ENCODE data around the gene TCOF1.
"Not testable (repeated sequence)": the region's sequence is repeated elsewhere in the genome, so short reads cannot be mapped to it uniquely, and the experiment has no call there.

Gene TCOF1

DNA sequence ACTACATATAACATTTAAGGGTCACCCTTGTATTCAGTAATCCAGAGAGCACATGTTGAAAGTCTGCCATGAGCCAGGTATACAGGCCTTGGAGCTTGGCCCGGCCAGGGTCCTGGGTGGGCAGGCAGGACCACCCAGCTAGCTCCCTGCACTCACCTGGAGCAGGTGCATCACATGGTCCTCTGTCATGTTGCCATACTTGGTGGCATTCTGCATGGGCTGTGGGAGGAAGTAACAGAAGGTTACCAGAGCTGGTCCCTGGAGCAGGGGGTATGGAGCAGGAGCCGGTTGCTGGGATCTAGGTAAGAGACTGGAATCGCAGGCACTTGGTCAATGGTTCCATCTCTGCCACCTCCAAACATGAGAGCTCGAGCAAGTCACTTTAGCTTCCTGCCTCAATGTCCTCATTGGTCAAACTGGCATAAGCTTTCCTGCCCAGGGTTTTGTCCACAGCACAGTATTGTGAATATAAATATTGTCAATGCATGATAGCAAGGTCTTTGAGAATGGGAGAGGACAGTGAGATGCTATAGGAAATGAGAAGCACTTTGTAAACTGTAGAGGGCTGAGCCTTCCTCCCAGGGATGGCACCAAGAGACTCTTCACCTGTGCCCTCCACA, 48.7 kb downstream of the TCOF1 start:
- DNase-seq: no peak

DNA sequence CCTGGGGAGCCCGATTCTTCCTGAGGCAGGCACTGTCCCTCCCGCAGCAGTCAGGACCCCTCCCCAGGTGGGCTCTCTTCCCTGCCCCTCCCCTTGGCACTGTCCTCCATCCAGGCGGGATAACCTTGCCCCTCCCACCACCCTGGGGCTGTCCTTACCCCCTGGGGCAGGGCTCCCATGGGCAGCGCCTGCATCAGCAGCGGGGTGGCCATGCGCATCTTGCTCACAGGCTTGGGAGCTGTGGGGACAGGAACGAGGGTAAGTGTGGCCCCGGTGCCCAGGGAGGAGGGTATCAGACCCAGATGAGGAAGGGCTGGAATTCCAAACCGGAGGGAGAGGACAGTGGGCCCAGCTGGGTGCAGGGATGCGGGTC, 49.2 kb downstream of the TCOF1 start:
- no peak for DNase-seq

DNA sequence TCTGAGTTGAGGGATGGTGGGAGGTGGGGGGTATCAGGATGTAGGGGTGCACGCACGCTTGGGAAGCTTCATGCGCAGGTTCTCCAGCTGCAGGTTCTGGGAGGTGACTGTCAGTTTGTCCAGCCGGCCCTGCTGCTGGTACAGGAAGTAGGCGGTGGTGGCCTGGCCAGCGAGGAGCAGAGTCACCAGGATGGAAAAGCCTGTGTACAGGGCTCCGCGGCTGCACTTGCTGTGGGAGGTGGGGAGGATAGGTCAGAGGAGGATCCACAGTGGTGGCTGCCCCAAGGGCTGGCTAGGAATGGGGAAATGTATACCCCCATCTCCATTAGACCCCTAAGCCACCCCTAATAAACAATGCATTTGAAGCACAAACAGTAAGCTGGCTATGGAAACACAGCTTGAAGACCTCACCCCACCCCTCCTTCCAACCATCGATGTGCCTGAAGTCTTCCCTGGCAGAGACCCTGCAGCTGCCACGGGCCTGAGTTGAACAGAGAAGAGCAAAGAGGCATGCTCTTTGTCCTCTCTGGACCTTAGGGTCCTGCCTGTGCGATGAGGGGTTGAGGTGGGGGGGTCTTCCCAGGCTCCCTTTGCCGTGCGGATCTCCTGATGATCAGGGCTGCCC, 49.7 kb downstream of the TCOF1 start:
- DNase-seq: no peak

DNA sequence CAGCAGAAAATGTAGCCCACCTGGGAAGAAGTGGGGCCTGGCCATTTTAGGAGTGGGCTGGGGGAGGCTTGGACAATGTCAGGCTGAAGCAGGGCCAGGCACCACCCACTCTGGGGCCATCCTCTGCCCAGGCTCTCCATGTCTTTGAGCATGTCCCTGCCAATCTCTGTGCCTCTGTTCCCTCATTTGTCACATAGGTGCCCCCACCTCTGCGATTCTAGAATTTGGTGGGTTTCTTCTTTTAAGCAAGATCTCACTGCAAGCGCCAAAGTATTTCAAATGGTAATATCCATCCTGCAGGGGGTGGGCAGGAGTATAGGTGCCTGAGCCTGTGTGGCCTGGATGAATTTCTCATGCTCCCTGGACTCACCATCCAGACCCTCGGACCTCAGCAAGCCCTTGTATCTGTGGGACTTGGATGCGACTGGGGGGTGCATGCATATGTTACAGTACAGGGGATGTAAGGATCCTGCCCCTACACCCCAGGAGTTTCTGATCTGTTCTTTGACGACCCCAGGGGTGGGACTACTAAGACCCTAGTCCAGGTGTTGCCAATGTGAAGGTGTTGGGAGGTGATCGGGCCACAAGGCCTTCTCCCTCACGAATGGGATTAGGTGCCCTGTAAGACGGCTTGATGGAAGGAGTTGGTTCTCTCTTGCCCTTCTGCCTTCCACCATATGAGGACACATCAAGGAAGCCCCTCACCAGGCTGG, 50.9 kb downstream of the TCOF1 start:
- DNase-seq: no peak

DNA sequence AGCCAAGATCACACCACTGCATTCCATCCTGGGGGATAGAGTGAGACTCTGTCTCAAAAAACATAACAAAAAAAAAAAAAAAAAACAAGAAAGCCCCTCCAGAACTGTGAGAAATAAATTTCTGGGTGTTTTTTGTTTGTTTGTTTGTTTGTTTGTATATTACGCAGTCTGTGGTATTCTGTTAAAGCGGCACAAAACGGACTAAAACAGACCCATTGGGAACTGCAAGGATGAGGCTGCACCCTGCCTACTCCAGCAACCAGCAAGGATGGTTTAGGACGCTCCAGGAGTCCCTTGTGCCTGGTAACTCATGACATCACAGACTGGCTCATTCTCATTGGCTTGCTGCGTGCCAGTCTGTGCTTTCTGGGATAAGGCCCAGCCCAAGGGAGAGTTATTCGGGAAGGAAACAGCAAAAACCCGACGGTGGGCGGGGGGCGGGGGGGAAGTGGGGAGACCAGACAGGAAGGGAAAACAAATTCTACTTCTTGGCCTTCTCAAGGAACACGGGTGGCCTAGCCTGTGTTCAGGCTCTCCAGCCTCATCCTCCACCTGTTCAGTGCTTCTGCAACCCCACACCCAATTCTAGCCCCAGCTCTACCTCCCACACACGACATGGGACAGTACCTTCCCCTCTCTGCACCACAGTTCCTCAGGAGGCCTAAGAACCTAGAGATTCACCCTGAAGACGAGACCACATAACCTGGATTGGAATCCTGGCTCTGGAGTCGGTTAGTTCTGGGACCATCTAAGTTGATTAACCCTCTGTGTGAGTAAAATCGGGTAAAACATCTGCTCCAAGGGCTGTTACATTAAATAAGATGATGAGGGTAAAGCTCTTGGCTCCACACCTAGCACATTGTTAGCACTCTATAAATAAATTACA, 52.4 kb downstream of the TCOF1 start:
- DNase-seq: peak in 12 of 14 donors; percentile 46 to 80 (median 68)

DNA sequence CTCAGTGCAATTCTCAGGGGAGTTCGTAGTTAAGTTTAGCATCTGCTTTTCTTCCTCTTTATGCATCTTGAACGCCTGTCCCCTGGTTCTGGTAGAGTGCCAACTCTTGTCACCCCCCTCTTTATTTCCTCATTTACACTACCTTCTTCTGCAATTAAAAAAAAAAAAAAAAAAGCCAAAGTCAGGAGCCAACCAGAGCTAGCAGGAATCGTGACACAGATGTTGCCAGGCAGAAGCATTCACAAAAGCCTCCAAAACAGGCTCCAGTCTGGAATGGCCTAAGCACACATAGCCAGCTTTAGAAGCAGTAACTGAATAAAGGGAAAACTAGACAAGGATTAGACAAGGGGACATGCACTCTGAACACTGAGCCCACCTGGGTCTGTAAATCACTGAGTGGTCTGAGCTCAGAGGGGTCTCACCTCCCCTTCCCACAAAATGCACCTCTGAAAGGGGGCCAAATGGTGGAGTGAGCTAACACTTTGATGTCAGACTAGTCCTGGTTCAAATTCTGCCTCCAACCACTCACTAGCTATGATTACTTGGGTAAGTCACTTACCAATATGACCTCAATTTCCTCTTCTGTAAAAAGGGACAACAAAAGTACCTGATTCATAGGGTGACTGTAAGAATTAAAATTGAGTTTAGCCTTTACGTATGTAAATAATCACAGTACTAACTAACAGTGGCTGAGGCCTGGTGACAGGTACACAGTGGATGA, 53.2 kb downstream of the TCOF1 start:
- DNase-seq: peak in 10 of 14 donors; percentile 14 to 70 (median 36)

DNA sequence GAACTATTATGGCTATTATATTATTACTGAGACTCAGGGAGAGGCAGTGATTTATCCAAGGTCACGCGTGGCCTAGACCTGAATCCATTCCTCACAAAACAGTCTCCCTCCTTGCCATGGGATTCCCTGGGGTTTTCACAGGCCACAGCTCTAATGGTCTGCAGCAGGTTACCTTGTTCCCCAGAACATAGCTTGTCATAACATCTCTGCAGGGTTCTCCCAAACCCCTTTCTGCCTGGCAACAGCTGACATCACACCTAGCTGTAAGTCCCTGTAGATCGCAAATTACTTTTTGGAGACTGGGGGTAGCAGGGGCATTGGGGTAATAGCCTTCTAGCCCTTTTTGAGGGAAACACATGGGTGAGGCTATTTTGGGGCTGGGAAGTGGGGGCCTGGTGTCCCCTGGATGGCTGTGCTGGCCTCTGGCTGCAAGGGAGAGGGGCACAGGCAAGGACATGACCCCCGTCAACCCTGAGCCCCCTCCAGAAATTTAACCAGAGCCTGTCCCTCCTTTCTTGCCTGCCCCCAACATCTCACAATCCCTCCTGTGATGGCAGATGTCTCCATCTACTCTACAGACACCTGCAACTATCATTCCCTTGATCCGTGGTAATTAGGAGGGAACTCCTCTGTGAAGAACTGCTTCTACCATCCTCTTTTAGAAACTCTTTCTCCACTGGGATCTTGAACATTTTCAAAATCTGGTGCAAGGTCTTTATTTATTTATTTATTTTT, 53.9 kb downstream of the TCOF1 start:
- peak in 2 of 14 donors; percentile 14 to 36 for DNase-seq

DNA sequence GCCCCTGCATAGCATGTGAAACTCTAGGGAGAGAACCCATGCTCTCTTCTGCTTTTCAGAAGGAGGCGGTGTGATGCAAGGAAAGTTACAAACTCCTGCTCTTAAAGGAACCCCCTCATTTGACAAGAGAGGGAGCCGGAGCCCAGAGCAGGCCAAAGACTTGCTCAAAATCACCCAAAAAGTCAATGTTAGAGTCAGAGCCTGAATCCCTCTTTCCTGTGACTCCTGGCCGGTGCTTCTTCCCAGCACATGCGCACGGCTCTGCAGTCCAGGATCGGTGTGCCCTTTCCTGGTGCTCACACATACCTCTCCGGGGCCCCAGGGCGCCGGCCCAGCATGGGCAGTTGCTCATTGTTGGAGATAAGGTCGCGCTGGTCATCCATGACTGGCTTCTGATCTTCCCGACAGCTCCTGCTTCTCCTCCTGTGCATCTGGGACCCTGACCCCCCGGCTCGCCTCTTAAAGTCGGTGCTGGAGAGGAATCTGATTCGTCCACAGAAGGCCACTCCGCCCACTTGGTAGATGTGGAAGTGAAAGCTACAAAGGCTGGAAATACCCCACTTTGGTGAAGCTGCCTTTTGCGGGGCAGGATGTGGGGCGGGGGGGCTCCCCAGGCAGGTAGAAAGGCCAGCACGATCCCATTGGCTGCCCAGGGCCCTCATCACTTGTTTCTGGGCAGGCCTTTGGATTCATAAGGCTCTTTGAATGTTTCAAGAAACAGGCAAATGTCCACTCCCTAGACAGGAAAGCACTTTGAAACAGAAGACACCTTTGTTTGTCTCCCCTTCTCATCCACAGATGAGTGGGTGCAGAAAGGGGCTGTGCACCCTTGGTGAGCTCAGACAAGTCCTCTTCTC, 55.0 kb downstream of the TCOF1 start, which contains the start of gene CD74:
Gene CD74 (minus strand): TSS at position 592 of the 857 bp plus-strand sequence. CDS start 161 bp downstream, at position 431.
- DNase-seq: peak in 12 of 14 donors; percentile 20 to 78 (median 58)

DNA sequence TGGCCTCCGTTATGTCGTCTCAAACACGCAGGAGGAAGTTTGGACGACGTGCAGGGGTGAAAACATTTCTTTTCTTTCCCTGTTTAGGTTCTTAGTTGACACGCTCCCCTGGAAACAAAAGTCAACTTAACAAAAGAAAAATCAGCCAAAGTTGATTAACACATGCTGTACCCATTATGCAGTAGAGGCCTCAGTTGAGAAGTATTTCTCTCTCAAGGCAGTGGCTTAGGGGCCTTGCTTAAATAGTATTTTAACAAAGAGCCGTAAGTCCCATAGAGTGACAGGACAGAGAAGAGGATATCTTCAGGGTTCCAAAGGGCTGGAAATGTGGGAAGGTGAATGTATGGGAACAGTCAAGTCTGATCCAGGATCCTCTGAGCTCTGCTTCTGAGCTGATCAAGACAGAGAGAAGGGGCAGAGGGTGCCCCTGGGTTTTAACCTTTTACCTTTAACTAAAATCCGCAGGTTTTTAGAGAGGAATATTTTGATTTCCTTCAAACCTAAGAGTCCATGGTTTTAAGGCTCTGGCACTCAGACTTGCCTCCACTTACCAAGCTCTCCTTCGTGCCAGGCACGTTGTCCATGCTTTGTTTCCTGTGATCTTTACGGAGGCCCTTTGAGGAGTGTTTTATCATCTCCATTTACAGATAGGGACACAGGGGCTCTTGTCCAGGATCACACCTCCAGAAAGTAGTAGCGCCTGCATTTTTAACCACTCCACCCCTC, 55.8 kb downstream of the TCOF1 start:
- no peak for DNase-seq

DNA sequence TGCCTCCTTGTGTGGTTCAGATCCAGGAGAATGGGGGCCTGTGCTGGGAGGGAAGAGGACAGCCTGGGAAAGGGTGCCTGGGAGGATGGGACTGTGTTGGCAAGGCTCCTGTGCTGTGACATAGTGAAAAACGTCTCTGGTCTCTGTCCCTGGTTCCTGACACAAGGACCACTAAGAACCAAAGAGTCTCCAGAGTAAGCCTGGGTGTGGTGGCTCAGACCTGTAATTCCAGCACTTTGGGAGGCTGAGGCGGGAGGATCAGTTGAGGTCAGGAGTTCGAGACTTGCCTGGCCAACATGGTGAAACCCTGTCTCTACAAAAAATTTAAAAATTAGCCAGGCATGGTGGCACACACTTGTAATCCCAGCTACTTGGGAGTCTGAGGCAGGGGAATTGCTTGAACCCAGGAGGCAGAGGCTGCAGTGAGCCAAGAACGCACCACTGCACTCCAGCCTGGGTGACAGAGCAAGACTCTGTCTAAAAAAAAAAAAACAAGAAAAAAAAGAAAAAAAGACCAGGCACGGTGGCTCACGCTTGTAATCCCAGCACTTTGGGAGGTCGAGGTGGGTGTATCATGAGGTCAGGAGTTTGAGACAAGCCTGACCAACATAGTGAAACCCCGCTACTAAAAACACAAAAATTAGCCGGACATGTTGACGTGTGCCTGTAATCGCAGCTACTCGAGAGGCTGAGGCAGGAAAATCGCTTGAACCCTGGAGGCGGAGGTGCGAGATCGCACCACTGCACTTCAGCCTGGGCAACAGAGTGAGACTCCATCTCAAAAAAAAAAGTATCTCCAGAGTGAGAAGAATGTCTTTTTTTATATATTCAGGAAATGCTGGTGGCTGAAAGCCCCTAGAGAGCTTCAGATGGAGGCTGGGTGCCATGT, 56.6 kb downstream of the TCOF1 start:
- not testable (repeated sequence) for DNase-seq

DNA sequence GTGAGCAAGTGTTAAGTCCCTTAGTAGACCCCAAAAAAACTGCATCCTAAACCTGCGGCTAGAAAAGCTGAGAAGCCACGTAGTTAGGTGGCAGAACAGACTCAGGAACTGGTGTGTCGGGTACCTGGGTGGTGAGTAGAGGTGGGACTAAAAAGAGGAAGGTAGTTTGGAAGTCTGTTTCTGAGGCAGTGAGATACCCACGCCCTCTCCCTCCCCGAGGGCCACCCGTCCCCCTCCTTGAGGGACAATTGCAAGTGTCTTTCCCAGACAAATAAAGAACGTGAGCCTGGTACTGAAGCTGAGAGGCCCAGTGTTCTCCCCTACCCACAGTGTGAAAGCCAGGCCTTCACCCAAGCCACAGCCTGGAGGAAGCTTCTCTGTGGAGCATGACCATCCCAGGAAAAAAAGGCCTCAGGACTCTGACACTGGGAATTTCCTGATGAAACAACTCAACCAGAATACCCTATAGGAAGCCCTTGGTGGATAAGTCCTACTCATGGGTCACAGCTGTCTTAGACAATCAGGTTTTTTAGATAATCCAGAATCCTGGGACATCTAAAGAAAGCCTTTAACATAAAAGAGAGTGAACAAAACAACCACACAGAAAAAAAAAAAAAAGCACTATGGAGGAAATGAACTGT, 62.3 kb downstream of the TCOF1 start:
- no peak for DNase-seq

DNA sequence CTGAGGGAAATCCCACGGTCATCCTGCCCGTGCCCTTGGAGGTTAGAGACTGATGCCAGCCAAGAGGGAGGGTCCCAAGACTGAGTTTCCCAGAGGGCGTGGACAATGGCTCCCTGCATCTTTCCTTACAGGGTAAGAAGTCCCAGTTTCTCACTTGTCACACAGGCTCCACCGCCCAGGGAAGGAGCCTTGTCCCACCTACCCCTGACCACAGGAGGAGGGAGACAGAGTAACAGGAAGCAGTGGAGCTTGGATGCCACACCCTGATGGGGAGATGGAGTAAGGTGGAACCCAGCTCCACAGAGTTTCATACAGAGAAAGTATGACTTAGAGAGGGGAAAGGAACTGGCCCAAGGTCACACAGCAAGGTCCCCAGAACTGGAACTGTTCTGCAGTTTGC, 64.6 kb downstream of the TCOF1 start:
- no peak for DNase-seq

DNA sequence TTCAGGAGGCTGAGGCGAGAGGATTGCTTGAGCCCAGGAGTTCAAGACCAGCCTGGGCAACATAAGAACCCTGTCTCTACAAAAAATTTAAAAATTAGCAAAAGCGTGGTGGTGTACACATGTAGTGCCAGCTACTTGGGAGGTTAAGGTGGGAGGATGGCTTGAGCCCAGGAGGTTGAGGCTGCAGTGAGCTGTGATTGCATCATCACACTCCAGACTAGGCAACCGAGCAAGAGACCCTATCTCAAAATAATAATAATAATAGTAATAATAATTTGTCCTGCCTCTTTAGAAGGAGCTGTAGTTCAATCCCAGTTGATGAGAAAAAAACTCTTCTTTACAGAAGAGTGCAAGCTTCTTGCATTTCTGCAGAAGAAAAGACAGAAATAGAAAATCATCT, 65.3 kb downstream of the TCOF1 start:
- DNase-seq: no peak

DNA sequence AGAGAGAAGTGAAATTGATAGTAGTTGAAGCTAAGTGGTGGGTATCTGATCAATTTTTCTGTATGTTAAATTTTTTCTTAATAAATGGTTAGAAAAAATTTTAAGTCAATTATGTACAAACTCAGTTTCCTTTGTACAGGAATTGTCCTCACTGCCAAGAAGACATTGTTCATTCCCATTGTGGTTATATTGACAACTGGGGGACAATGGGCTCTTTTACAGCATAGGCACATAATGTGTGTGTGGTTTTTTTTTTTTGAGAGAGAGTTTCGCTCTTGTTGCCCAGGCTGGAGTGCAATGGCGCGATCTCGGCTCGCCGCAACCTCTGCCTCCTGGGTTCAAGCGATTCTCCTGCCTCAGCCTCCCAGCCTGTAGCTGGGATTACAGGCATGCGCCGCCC, 68.7 kb downstream of the TCOF1 start:
- not testable (repeated sequence) for DNase-seq

DNA sequence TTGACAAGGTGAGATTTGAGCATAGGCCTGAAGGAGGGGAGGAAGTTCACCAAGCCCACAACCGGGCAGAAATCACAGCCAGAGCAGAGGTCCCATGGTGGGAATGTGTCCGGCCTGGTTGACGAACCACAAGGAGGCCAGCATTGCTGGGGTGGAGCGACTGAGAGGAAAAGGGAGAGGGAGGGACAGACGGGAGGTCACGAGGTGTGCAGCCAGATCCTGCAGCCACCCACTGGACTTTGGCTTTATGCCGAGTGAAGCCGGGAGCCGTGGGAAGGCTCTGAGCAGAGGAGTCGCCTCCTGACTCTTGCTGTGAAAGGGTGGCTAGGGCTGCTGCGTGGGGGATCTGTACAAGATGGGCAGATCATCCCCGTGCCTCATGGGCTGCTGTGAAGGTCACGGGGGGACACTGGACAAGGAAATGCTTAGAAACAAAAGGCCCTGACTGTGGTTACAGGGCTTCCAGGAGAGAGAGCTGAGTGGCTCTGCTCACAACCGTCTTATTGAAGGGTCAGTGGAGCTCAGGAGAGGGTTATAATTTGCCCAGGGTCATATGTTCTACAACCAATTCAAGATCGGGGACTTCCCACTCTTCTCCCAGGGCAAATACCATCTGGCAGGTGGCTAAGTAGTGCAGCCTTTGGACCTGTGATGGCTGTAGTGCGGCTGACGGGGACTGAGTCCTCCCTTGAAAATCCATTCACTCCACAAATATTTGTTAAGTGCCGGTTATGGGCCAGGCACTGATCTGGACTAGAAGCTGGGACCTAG, 70.8 kb downstream of the TCOF1 start:
- peak in 10 of 14 donors; percentile 21 to 74 (median 48) for DNase-seq

DNA sequence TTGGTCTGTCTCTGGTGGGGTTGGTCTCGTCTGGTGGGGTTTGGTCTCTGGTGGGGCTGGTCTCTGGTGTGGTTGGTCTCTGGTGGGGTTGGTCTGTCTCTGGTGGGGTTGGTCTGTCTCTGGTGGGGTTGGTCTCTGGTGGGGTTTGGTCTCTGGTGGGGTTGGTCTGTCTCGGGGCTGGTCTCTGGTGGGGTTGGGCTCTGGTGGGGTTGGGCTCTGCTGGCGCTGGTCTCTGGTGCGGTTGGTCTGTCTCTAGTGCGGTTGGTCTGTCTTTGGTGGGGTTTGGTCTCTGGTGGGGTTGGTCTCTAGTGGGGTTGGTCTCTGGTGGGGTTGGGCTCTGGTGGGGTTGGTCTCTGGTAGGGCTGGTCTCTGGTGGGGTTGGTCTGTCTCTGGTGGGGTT, 71.5 kb downstream of the TCOF1 start:
- DNase-seq: no peak

DNA sequence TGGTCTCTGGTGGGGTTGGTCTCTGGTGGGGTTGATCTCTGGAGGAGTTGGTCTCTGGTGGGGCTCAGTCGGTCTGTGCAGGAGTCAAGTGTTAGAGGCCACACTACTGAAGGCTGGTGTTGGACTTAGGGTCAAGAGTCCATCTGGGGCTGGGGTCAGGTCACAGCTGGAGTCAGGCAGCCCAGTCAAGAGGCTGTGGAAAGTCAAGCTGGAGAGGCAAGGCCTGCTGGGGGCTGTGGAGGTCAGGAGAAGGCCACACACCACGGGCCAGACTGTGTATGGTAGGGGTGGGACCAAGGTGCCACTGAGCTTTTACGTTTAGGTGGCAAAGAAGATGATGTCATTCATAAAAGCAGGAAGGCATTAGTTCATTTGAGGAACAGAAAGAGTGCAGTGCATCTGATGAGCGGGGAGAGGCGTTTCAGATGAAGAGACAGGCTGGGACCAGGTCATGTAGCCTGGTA, 71.9 kb downstream of the TCOF1 start:
- DNase-seq: no peak

Measured in C1 segment of cervical spinal cord (tissue), 14 donors.